Progenitor cell of endocrine pancreas (in vitro differentiated cells): ENCODE data around the gene GBP4. TPM values are rescaled to one million over a fixed set of nuclear protein-coding genes. Genes with fewer than 3 reads are reported as not detected.

ENCODE experiments used
- DNase-seq: peaks from one replicate; pipeline ENCODE4 v3.0.0; 2021; ENCODE audit warnings: low spot score; ENCODE audit not compliant: unreplicated experiment
- H3K27ac Mint-ChIP-seq: 2 replicates; pipeline ENCODE4 v1.8.0; 2021; ENCODE audit warnings: mild to moderate bottlenecking, moderate library complexity, mixed read lengths
- H3K27me3 Mint-ChIP-seq: 2 replicates; pipeline ENCODE4 v1.8.0; 2021; ENCODE audit warnings: mixed read lengths
- H3K36me3 Mint-ChIP-seq: 2 replicates; pipeline ENCODE4 v1.8.0; 2022; ENCODE audit warnings: mixed read lengths; ENCODE audit not compliant: insufficient read depth
- H3K4me1 Mint-ChIP-seq: 2 replicates; pipeline ENCODE4 v1.8.0; 2021; ENCODE audit warnings: low read depth, mixed read lengths
- H3K4me3 Mint-ChIP-seq: 2 replicates; pipeline ENCODE4 v1.8.0; 2021; ENCODE audit warnings: low read depth, mild to moderate bottlenecking, moderate library complexity, mixed read lengths
- H3K9me3 Mint-ChIP-seq: 2 replicates; pipeline ENCODE4 v1.8.0; 2021; ENCODE audit warnings: low read depth, mixed read lengths
- CTCF ChIP-seq: fragments of 200-600 bp; sonication (generic); IDR thresholded peaks from one replicate; pipeline ENCODE4 v1.5.0; 2021; ENCODE audit warnings: antibody characterized with exemption, mild to moderate bottlenecking; ENCODE audit not compliant: unreplicated experiment
- total RNA-seq: library from RNA; stranded (reverse); gene quantifications from 2 replicates; pipeline ENCODE4 v1.2.1, GENCODE V29; 2021

Gene GBP4
- total RNA-seq, 1 donor from 2014 or later: 0.14 TPM

- TF ChIP-seq CTCF: no peak
- Mint-ChIP-seq H3K9me3 (peaks cover 6% of the 10 kb centered on the region), H3K4me1 (peaks cover 22% of the 10 kb centered on the region), H3K36me3 (peaks cover 2% of the 10 kb centered on the region), H3K4me3 (no peak overlapping the region), H3K27me3 (peaks cover 12% of the 10 kb centered on the region), H3K27ac (no peak overlapping the region)
- no peak for DNase-seq
Measured at GRCh38 chr1:89199525-89200031, 836 bp upstream of the GBP4 start.

- H3K27ac Mint-ChIP-seq: peak overlapping the region; percentile 5
- TF ChIP-seq CTCF: no peak
Measured at GRCh38 chr1:89198081-89198480, 661 bp downstream of the GBP4 start.

GRCh38 chr1:89195476-89195875 lies 3.3 kb downstream of the GBP4 start:
- Mint-ChIP-seq H3K4me3 (no peak overlapping the region), H3K36me3 (no peaks in the 10 kb centered on the region), H3K27me3 (peaks cover 12% of the 10 kb centered on the region), H3K4me1 (peaks cover 21% of the 10 kb centered on the region), H3K27ac (no peak overlapping the region), H3K9me3 (no peaks in the 10 kb centered on the region)
- no peak for TF ChIP-seq CTCF
- no peak for DNase-seq

More at GRCh38 chr1:89198081-89198480, 661 bp downstream of the GBP4 start:
- H3K4me1 Mint-ChIP-seq: peaks cover 24% of the 10 kb centered on the region
- no peaks in the 10 kb centered on the region for H3K36me3 Mint-ChIP-seq
- no peak overlapping the region for H3K4me3 Mint-ChIP-seq
- peaks cover 12% of the 10 kb centered on the region for H3K27me3 Mint-ChIP-seq
- DNase-seq: no peak
- H3K9me3 Mint-ChIP-seq: no peaks in the 10 kb centered on the region

GRCh38 chr1:89191314-89191713 lies 7.4 kb downstream of the GBP4 start:
- H3K27me3 Mint-ChIP-seq: no peaks in the 10 kb centered on the region
- TF ChIP-seq CTCF: no peak
- no peaks in the 10 kb centered on the region for H3K9me3 Mint-ChIP-seq
- no peak overlapping the region for H3K4me3 Mint-ChIP-seq
- H3K27ac Mint-ChIP-seq: no peak overlapping the region
- peaks cover 8% of the 10 kb centered on the region for H3K4me1 Mint-ChIP-seq
- H3K36me3 Mint-ChIP-seq: no peaks in the 10 kb centered on the region
- no peak for DNase-seq

- Mint-ChIP-seq H3K27ac (no peak overlapping the region), H3K27me3 (no peaks in the 10 kb centered on the region), H3K4me3 (no peak overlapping the region), H3K4me1 (peaks cover 8% of the 10 kb centered on the region), H3K36me3 (no peaks in the 10 kb centered on the region), H3K9me3 (no peaks in the 10 kb centered on the region)
- no peak for DNase-seq
- TF ChIP-seq CTCF: no peak
Measured at GRCh38 chr1:89190017-89190416, 8.7 kb downstream of the GBP4 start.
